Raji (cell line): ENCODE data around the gene FAM131B.

Source experiments
- POLR2A ChIP-seq: IDR thresholded peaks from 2 replicates; pipeline ENCODE4 v1.6.1; 2011; ENCODE audit warnings: low read depth, low read length, control low read depth; ENCODE audit not compliant: insufficient read depth

Gene FAM131B

DNA sequence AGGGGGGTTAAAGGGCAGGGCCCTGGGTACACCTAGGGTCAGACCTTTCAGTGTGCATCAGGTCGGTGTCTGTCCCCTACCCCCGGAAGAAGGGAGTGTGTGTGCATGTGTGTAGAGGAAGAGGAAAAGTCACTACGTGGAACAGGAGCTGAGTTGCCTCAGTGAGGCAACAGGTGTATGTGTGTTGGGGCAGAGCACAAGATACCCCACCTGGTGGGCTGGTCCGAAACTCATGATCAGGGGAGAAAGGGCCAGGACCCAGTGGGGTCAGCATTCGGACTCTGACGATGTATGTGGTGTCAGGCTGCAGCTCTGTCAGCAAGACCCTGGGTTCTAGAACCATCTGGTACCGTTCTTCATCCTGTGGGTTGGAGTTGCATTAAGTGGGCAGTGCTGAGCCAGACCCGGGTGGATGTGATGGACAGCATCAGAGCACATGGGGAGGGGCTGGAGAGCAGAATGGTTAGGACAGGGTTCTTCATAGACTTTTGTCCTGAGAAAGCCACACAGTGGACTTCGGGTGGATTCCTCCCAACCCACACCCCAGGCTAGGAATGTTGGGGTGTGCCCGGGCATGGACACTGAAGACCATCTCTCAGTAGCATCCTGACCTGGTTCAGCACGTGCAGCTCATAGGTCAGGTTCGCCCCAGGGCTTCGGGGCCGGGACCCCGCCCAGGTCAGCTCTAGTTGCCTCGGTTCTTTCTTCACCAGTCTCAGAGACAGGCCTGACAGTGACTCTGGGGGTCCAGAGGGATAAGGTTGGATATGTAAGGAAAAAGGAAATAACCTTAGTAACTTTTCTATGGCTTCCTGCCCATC lies 35.4 kb upstream of the FAM131B start:
- TF ChIP-seq POLR2A: no peak

DNA sequence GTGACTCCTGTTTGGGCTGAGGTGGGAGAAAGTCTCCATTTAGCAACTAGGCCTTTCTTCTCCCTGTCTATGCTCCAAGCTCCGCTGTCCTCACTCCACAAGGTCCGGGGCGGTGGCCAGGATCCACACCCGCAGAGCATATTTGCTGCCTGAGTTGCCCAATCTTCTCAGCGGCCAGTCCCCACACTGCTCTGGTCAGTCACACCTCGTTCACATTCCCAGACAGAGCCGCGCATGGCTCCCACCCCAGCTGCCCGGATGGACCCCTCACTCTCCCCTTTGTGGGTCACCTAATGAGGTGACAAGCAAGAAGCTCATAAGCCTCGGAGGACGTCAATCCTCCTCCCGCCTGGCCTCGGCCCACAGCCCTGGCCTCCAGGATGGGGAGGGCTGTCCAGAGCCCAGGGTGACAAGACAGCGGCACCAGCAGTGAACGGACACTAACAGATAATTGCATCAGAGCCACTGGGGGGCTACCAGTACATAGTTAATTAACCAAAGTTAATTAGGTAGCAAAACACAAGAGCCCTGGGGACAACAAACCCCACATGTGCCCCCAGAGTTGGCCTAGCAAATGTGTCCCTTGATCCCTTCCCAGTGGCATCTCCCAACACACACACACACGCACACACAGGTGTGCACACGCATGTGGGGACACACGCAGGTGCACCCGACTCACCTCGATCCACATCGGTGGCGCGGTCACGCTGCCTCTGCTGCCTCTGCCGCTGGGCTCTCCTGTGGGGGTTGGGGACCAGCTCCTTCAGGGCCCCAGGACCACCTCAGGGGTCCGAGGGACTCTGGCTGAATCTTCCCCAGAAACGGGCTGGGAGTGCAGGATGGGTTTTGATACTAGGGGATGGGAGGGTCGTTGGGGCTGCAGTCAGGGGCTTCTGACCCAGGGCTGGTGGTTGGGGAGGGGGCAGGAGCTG lies 34.4 kb upstream of the FAM131B start:
- no peak for TF ChIP-seq POLR2A

DNA sequence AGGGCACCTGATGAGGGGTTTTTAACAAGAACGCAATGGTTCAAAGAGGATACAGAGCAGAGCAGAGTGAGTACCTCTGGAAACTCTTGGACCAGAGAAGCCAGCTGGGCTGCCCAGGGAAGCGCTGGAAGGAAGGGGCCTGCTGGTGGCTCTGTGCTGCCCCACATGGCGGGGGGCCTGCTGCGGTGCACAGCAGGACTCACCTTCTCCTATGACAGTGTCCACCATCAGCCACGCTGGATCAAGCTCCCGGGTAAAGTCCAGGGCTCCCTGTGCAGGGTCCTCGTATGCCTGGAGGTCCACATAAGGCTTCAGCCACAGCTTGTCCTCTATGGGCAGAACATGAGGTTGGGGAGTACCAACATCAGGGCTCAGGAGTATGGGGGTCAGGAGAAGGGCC lies 33.7 kb upstream of the FAM131B start:
- TF ChIP-seq POLR2A: no peak

DNA sequence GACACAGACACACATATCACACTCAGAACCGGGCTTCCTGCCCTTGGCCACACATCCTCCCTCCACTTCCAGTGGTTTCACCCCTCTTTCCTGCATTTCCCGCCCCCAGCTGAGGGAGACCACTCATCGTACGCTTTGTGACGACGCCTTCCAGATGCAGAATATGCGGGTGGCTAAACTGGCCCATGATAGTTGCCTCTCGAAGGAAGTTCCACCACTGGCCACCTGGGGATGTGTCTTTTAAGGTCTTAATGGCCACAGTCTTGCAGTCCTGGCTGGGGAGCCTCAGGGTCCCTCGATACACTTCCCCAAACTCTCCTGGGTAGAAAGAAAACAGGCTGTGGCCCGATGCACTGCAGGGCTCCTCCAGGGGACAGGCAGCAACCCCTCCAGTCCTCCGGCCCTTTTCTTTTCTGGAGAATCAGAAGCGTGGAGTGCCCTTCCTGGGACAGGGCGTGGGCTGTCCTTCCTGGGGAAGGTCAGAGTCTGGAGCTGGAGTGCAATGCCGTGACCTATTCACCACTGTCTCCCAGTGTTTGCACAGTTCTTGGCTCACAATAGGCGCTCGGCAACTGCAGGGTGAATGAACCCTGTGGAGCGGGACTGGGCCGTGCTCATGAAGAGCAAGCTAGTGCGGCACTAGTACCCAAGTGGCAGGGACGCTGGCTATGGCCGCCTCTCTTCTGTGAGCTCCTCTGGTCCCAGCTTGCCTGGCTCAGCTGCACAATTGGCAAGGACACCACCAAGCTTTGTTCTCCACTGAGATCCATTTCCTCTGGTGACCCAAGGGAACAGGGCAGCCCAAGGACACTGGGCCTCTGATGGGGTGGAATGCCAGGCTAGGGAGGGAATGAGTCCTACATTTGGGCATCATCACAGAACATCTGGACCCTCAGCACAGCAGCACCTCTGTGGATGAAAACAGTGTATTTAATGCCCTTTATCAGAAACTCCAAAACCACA lies 33.0 kb upstream of the FAM131B start:
- TF ChIP-seq POLR2A: no peak

DNA sequence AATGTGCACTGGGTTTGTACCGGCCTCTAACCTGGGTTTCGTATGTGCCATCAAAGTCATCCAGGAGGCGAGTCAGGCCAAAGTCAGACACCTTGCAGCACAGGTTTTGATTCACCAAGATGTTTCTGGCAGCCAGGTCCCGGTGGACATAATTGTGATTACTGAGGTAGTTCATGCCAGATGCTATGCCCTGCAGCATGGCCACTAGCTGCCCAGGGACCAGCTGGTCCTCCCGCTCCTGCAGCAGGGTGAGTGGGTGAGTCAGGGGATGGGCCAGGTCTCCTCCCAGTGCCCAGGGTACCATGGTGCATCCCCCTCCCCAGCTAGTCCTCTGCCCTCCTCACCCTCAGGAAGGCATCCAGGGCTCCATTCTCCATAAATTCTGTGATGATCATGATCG lies 32.3 kb upstream of the FAM131B start:
- TF ChIP-seq POLR2A: no peak

DNA sequence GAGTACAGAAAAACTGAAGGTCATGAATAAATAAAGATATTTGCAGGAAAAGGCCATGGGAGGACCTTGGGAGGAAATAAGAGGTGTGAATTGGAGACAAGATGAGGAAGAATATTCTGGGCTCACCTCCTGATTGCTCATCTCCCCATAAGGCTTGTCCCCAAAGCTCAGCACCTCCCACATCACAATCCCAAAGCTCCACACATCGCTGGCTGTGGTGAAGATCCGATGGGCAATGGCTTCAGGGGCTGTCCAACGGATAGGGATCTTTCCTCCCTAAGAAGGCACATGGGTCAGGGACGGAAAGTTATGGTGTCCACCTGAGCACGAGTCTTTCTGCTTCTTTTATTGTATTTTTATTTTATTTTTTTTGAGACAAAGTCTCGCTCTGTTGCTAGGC lies 31.6 kb upstream of the FAM131B start:
- TF ChIP-seq POLR2A: no peak

DNA sequence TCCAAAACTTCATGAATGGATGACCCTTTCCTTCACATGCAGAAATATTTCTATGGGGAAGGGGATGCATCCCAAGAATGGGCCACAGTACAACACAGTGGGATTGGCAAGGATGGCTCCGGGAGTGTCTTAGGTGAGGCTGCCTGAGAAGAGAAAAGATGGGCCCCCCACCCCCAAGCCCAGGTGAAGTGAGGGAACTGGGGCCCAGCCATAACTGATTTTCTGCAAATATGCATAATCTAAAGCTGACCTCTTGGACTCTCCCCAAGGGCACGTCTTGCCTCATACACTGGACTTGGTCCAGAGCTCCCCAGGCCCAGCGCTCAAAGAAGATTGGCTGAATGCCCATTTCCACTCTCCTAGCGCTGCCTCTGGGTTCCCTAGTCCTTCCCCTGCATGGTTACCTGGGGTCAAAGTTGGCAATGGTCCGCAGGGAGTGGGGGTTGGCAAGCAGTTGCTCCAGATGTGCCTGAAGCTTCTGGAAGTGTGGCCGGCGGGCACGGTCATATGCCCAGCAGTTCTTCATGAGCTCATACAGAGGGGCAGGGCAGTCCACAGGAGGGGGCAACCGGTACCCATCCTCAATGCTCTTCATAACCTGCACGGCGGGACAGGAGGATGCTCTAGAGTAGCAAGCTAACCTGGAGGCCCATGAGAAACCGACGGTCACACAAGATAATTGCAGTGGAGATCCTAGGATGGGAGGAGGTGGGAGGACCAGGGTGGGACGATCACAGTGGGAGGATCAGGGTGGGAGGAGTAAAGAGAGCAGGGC lies 30.9 kb upstream of the FAM131B start:
- no peak for TF ChIP-seq POLR2A

DNA sequence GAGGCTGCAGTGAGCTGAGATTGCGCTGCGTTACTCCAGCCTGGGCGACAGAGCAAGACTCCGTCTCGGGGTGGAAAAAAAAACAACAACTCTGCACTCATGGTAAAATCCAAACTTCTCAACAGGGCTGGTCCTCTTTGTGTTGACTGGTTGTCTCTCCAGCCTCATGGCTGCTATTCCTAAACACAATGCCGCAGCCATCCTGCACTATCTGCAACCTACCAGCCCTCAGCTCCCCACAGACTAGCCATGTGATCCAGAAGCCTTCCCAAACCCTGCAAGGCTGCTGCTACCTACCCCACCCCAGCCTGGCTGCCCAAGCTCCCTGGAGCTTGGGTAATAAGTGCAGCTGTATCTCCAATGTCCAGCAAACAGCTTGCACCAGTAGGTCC lies 30.4 kb upstream of the FAM131B start:
- no peak for TF ChIP-seq POLR2A

DNA sequence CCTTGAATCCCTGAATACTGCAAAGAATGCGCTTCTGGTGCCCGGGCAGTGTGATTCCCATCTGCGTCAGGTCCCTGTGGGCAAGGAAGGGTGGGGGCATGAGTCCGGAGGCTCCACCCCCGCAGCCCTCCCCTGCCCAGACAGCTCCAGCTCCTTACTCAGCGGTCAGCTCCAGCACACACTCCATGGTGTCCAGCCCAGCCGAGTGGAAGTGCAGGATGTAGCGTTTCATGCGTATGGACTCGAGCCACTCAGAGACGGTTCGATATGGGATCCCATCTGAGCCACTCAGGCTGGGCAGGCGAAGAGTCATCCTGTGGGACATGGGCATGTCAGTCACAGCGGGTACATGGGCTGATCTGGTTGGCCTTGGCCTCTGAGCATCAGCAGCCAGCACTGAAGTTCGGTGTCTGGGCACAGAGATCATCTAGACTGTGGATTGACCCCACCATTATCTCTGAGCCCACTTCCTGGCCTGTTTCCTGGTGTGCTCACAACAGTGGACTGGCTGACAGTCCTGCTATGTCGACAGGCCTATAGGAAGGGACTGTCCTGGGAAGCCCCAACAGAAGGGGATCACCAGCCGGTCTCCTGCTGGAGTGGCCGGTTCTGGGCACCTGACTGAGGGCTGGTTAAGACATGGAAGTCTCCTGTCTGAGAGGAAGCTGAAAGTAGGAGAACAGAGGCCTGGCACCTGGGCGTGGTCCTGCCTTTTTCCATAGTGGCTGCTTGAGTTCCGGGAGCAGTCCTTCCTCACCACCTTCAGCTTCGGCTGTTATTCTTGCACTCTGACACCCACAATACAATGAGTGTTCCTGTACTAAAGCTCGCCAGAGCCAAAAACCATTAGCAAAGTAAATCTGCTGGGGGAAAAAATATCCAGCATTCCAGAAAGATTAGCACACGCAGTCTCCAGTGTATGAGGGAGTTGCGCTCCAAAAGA lies 29.2 kb upstream of the FAM131B start:
- TF ChIP-seq POLR2A: no peak

DNA sequence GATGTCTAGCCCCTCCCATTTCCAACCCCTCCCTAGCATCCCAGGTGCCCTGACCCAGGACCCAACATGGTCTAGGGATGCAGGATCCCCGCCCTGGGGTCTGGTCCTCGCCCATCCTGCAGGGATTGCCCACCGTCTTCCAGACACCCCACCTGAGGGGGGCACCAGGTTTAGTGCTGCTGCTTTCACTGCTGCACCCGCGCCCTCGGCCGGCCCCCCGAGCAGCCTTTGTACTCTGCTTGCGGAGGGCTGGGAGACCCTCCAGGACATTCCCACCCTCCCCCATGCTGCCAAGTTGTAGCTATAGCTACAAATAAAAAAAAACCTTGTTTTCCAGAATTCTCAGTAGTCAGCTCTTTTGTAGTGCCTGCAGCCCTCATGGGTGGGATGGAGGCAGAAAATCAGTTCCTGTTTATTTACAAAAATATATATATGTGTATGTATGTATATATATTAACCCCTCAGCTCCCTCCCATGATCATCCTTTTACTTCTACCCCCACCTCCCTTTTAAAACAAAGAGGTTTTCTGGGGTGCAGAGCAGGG lies 28.3 kb upstream of the FAM131B start:
- TF ChIP-seq POLR2A: no peak

DNA sequence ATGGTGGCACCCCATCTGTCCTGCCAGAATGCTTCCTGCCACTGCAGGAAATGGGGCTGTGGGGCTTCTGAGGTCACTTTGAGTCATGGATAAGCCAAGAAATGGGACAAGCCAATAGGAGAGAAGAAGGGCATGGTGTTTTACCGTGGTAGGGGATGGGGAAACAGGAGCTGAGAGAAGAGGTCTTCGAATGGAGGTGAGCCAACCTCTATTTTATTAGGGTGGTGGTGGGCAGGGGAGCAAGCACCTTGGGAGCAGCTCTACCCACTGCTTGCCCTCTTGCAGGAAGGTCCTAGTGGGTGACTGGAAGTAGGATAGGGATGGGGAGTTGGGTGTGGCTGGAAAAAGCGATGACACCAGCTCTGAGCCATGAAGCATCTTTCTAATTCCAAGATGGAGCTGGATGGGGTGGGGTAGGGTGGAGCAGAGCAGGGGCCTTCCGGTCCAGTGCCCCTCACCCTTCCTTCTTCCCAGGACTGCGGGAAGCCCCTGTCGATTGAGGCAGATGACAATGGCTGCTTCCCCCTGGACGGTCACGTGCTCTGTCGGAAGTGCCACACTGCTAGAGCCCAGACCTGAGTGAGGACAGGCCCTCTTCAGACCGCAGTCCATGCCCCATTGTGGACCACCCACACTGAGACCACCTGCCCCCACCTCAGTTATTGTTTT lies 27.7 kb upstream of the FAM131B start:
- TF ChIP-seq POLR2A: no peak

DNA sequence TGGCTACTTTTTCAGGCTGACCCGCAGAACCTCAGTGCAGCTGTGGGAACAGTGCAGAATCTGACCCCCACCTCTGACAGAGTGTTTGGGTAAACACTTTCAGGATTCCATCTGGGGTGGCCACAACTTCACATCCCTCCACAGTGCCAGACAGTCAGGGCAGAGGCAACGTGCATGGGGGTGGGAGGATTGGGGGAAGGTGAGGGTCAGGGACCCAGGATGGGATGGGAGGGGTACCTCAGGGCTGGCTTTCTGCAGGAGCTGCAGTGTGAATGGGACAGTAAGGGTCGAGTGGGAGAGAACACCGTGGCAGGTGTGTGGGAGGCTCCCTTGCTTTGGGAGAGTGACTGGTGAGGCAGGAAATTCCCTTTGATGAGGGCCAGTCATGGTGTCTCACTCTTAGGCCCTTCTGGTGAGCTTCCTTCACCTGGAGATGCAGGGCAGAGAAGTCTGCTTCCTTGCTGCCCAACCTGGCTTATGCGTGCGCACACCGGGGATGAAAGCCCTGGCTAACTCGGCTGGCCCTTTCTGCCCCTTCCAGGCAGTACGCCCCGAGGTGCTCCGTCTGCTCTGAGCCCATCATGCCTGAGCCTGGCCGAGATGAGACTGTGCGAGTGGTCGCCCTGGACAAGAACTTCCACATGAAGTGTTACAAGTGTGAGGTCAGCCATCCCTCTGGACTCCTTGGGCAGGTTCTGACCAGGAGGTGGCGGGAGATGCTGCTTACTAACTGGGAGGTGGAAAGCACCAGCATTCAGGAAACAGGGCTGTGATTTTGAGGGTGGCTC lies 27.0 kb upstream of the FAM131B start:
- TF ChIP-seq POLR2A: no peak
